KMS-11 (cell line): ENCODE measurements around the gene RC3H2.

Experiments used
- H2AFZ ChIP-seq: fragments of 200-600 bp; sonication (generic); 2 replicates; pipeline ENCODE4 v1.6.1; 2016; ENCODE audit warnings: antibody characterized with exemption, mixed run types, low read depth
- H3K27ac ChIP-seq: fragments of 200-600 bp; sonication (generic); 2 replicates; pipeline ENCODE4 v1.6.1; 2016; ENCODE audit warnings: mild to moderate bottlenecking, mixed run types
- H3K27me3 ChIP-seq: fragments of 200-600 bp; sonication (generic); 2 replicates; pipeline ENCODE4 v1.6.1; 2017; ENCODE audit warnings: mild to moderate bottlenecking, low read depth, mixed run types, moderate library complexity; ENCODE audit not compliant: insufficient read depth
- H3K36me3 ChIP-seq: fragments of 200-600 bp; sonication (generic); 2 replicates; pipeline ENCODE4 v1.6.1; 2017; ENCODE audit warnings: mild to moderate bottlenecking, mixed run types; ENCODE audit not compliant: insufficient read depth
- H3K4me1 ChIP-seq: fragments of 200-600 bp; sonication (generic); 2 replicates; pipeline ENCODE4 v1.6.1; 2016; ENCODE audit warnings: mild to moderate bottlenecking, low read depth, mixed run types; ENCODE audit not compliant: poor library complexity, severe bottlenecking
- H3K4me2 ChIP-seq: fragments of 200-600 bp; sonication (generic); 2 replicates; pipeline ENCODE4 v1.7.0; 2016; ENCODE audit warnings: mild to moderate bottlenecking, mixed run types
- H3K4me3 ChIP-seq: fragments of 200-600 bp; sonication (generic); IDR thresholded peaks from 2 replicates; pipeline ENCODE4 v1.6.1; 2017; ENCODE audit warnings: low read depth, low read length, mixed read lengths; ENCODE audit not compliant: insufficient read depth
- H3K79me2 ChIP-seq: fragments of 200-600 bp; sonication (generic); 2 replicates; pipeline ENCODE4 v1.6.1; 2016; ENCODE audit warnings: low read depth, mixed run types; ENCODE audit not compliant: insufficient read depth
- H3K9ac ChIP-seq: fragments of 200-600 bp; sonication (generic); 2 replicates; pipeline ENCODE4 v1.6.1; 2016; ENCODE audit warnings: mild to moderate bottlenecking, mixed run types
- H4K20me1 ChIP-seq: fragments of 200-600 bp; sonication (generic); 2 replicates; pipeline ENCODE4 v1.6.1; 2016; ENCODE audit warnings: mild to moderate bottlenecking, mixed run types; ENCODE audit not compliant: insufficient read depth
- CTCF ChIP-seq: fragments of 200-600 bp; sonication (generic); conservative IDR thresholded peaks from 2 replicates; pipeline ENCODE4 v1.6.1; 2017; ENCODE audit warnings: low read depth, mild to moderate bottlenecking, antibody characterized with exemption, low read length, moderate library complexity, mixed read lengths

Gene RC3H2

GRCh38 chr9:122820490-122820845 is 84.7 kb downstream of the RC3H2 start:
- no peak overlapping the region for H3K27ac ChIP-seq
- H3K4me1 ChIP-seq: no peaks in the 10 kb centered on the region

GRCh38 chr9:122819791-122820489 is 85.2 kb downstream of the RC3H2 start:
- H3K4me1 ChIP-seq: no peaks in the 10 kb centered on the region
- no peaks in the 10 kb centered on the region for H3K36me3 ChIP-seq
- H4K20me1 ChIP-seq: no peaks in the 10 kb centered on the region
- no peak overlapping the region for H3K27ac ChIP-seq
- H2AFZ ChIP-seq: no peak overlapping the region
- H3K4me3 ChIP-seq: no peak overlapping the region
- no peak overlapping the region for H3K9ac ChIP-seq
- H3K4me2 ChIP-seq: no peak overlapping the region
- TF ChIP-seq CTCF: no peak
- no peaks in the 10 kb centered on the region for H3K27me3 ChIP-seq
- H3K79me2 ChIP-seq: peaks cover 4% of the 10 kb centered on the region; the same call in 1 of the 2 replicates

More at GRCh38 chr9:122820490-122820845, 84.7 kb downstream of the RC3H2 start:
- no peak for TF ChIP-seq CTCF
- Histone ChIP-seq H2AFZ (no peak overlapping the region), H4K20me1 (no peaks in the 10 kb centered on the region), H3K79me2 (peaks cover 9% of the 10 kb centered on the region; the same call in 1 of the 2 replicates), H3K4me3 (no peak overlapping the region), H3K4me2 (no peak overlapping the region), H3K27me3 (no peaks in the 10 kb centered on the region), H3K9ac (no peak overlapping the region), H3K36me3 (no peaks in the 10 kb centered on the region)

- no peaks in the 10 kb centered on the region for H3K4me1 ChIP-seq
- H3K79me2 ChIP-seq: no peaks in the 10 kb centered on the region
- H3K9ac ChIP-seq: no peak overlapping the region
- H3K27ac ChIP-seq: no peak overlapping the region
- no peak overlapping the region for H2AFZ ChIP-seq
- H3K4me3 ChIP-seq: no peak overlapping the region
- no peaks in the 10 kb centered on the region for H3K27me3 ChIP-seq
- no peak for TF ChIP-seq CTCF
- no peak overlapping the region for H3K4me2 ChIP-seq
- no peaks in the 10 kb centered on the region for H3K36me3 ChIP-seq
- H4K20me1 ChIP-seq: no peaks in the 10 kb centered on the region
These were observed 85.8 kb downstream of the RC3H2 start for GRCh38 chr9:122819326-122819725.

- H3K27me3 ChIP-seq: no peaks in the 10 kb centered on the region
- H3K4me1 ChIP-seq: no peaks in the 10 kb centered on the region
- no peak for TF ChIP-seq CTCF
- no peak overlapping the region for H3K4me2 ChIP-seq
- H3K79me2 ChIP-seq: no peaks in the 10 kb centered on the region
- no peaks in the 10 kb centered on the region for H4K20me1 ChIP-seq
- H3K36me3 ChIP-seq: no peaks in the 10 kb centered on the region
- no peak overlapping the region for H3K27ac ChIP-seq
- H2AFZ ChIP-seq: no peak overlapping the region
- no peak overlapping the region for H3K4me3 ChIP-seq
- no peak overlapping the region for H3K9ac ChIP-seq
These were observed 88.8 kb downstream of the RC3H2 start for GRCh38 chr9:122816163-122816867.
